Hepatocyte (in vitro differentiated cells): ENCODE results near the gene SNX4. TPM values are rescaled to one million over a fixed set of nuclear protein-coding genes. Genes with fewer than 3 reads are reported as not detected.
"Not testable (repeated sequence)": the region's sequence is repeated elsewhere in the genome, so short reads cannot be mapped to it uniquely, and the experiment has no call there.

ENCODE experiments used
- DNase-seq: peaks from one replicate; pipeline ENCODE4 v3.0.0-alpha.2; 2016; ENCODE audit warnings: low spot score
- H2AFZ ChIP-seq: fragments of 200-600 bp; sonication (generic); 2 replicates; pipeline ENCODE4 v1.6.0; 2016; ENCODE audit warnings: antibody characterized with exemption, mild to moderate bottlenecking
- H3K27ac ChIP-seq: fragments of 200-600 bp; sonication (generic); 2 replicates; pipeline ENCODE4 v1.5.1; 2016; ENCODE audit warnings: mild to moderate bottlenecking
- H3K27me3 ChIP-seq: fragments of 200-600 bp; sonication (generic); 2 replicates; pipeline ENCODE4 v1.6.1; 2016
- H3K36me3 ChIP-seq: fragments of 200-600 bp; sonication (generic); replicated peaks from 2 replicates; pipeline ENCODE4 v1.5.1; 2016; ENCODE audit warnings: low read depth; ENCODE audit not compliant: insufficient read depth
- H3K4me1 ChIP-seq: fragments of 200-600 bp; sonication (generic); 2 replicates; pipeline ENCODE4 v1.5.1; 2016; ENCODE audit warnings: mild to moderate bottlenecking, moderate library complexity; ENCODE audit not compliant: insufficient read depth
- H3K4me2 ChIP-seq: fragments of 200-600 bp; sonication (generic); 2 replicates; pipeline ENCODE4 v1.6.0; 2016
- H3K4me3 ChIP-seq: fragments of 200-600 bp; sonication (generic); 2 replicates; pipeline ENCODE4 v1.5.1; 2016; ENCODE audit warnings: mild to moderate bottlenecking
- H3K79me2 ChIP-seq: fragments of 200-600 bp; sonication (generic); 2 replicates; pipeline ENCODE4 v1.6.0; 2017; ENCODE audit warnings: mild to moderate bottlenecking
- H3K9me2 ChIP-seq: fragments of 200-600 bp; sonication (generic); replicated peaks from 2 replicates; pipeline ENCODE4 v1.6.0; 2017; ENCODE audit warnings: mild to moderate bottlenecking; ENCODE audit not compliant: insufficient read depth
- H3K9me3 ChIP-seq: fragments of 200-600 bp; sonication (generic); 2 replicates; pipeline ENCODE4 v1.5.1; 2016; ENCODE audit warnings: low read depth, mild to moderate bottlenecking
- H4K20me1 ChIP-seq: fragments of 200-600 bp; sonication (generic); 2 replicates; pipeline ENCODE4 v1.6.0; 2016; ENCODE audit warnings: mild to moderate bottlenecking; ENCODE audit not compliant: insufficient read depth, poor library complexity, severe bottlenecking
- CTCF ChIP-seq: fragments of 200-600 bp; sonication (generic); IDR thresholded peaks from 2 replicates; pipeline ENCODE4 v1.5.1; 2016; ENCODE audit warnings: antibody characterized with exemption, mild to moderate bottlenecking; ENCODE audit not compliant: poor library complexity
- EZH2 ChIP-seq: fragments of 200-600 bp; sonication (generic); IDR thresholded peaks from 2 replicates; pipeline ENCODE4 v1.6.1; 2016; ENCODE audit warnings: antibody characterized with exemption, mild to moderate bottlenecking, borderline replicate concordance
- EZH2phosphoT487 ChIP-seq: fragments of 200-600 bp; sonication (generic); IDR thresholded peaks from one replicate; pipeline ENCODE4 v1.6.1; 2018; ENCODE audit warnings: antibody characterized with exemption, mild to moderate bottlenecking, low read depth, moderate library complexity; ENCODE audit not compliant: unreplicated experiment, severe bottlenecking
- WGBS: methylation state at CpG from one replicate; pipeline ENCODE4 v1.1.6; 2016; ENCODE audit warnings: low lambda C conversion rate; ENCODE audit errors: missing lambda C conversion rate; 5-methylcytosine and 5-hydroxymethylcytosine counted together
- polyA plus RNA-seq: library from polyadenylated mRNA; unstranded; fragments of >200 nt; fragmentation: Nextera tagmentation; extraction: Ambion mirVana; gene quantifications from 2 replicates; pipeline ENCODE4 v1.2.1, GENCODE V29; 2016
- total RNA-seq: library from RNA; depleted of rRNA; stranded (reverse); fragments of >200 nt; gene quantifications from 2 replicates; pipeline ENCODE4 v1.2.3, GENCODE V29; 2014

SNX4 gene
- total and polyA plus RNA-seq, 2 experiments from 2014 or later: 42.7 to 69.6 TPM

GRCh38 chr3:125406070-125406469 lies 113.9 kb downstream of the SNX4 start:
- Histone ChIP-seq H4K20me1 (no peaks in the 10 kb centered on the region), H3K4me2 (no peak overlapping the region), H3K9me2 (no peaks in the 10 kb centered on the region), H3K9me3 (no peaks in the 10 kb centered on the region), H3K4me1 (no peaks in the 10 kb centered on the region), H3K27me3 (no peaks in the 10 kb centered on the region), H2AFZ (no peak overlapping the region), H3K4me3 (no peak overlapping the region), H3K27ac (no peak overlapping the region), H3K79me2 (no peaks in the 10 kb centered on the region), H3K36me3 (no peaks in the 10 kb centered on the region)
- TF ChIP-seq EZH2 (no peak), CTCF (no peak), EZH2phosphoT487 (no peak)
- 88% methylated on average over 2 of the region's 2 CpGs for WGBS
- no peak for DNase-seq

GRCh38 chr3:125405515-125405914 lies 114.5 kb downstream of the SNX4 start:
- H3K36me3 ChIP-seq, H3K27ac ChIP-seq, H3K79me2 ChIP-seq, H3K4me3 ChIP-seq, DNase-seq, H2AFZ ChIP-seq, H3K4me1 ChIP-seq, H3K9me3 ChIP-seq, H3K27me3 ChIP-seq, H3K4me2 ChIP-seq, H3K9me2 ChIP-seq, H4K20me1 ChIP-seq: not testable (repeated sequence)
- WGBS: 89% methylated on average over 4 of the region's 4 CpGs

- Histone ChIP-seq H3K9me2 (no peaks in the 10 kb centered on the region), H3K79me2 (no peaks in the 10 kb centered on the region), H4K20me1 (no peaks in the 10 kb centered on the region), H3K27me3 (no peaks in the 10 kb centered on the region), H3K36me3 (no peaks in the 10 kb centered on the region), H3K4me3 (no peak overlapping the region), H3K4me1 (no peaks in the 10 kb centered on the region), H3K9me3 (no peaks in the 10 kb centered on the region), H3K4me2 (no peak overlapping the region), H3K27ac (no peak overlapping the region), H2AFZ (no peak overlapping the region)
- 81% methylated on average over 2 of the region's 2 CpGs for WGBS
- no peak for DNase-seq
- TF ChIP-seq EZH2: no peak
- no peak for TF ChIP-seq EZH2phosphoT487
- TF ChIP-seq CTCF: no peak
These were observed 116.2 kb downstream of the SNX4 start for GRCh38 chr3:125403789-125404188.

- Histone ChIP-seq H3K4me1 (no peaks in the 10 kb centered on the region), H3K4me2 (no peak overlapping the region), H3K79me2 (no peaks in the 10 kb centered on the region), H3K4me3 (no peak overlapping the region), H2AFZ (no peak overlapping the region), H4K20me1 (no peaks in the 10 kb centered on the region), H3K36me3 (no peaks in the 10 kb centered on the region), H3K9me3 (no peaks in the 10 kb centered on the region), H3K27me3 (no peaks in the 10 kb centered on the region), H3K27ac (no peak overlapping the region), H3K9me2 (no peaks in the 10 kb centered on the region)
- 80% methylated on average over 2 of the region's 2 CpGs for WGBS
- no peak for DNase-seq
- TF ChIP-seq EZH2: no peak
- no peak for TF ChIP-seq CTCF
- TF ChIP-seq EZH2phosphoT487: no peak
These were observed 117.4 kb downstream of the SNX4 start for GRCh38 chr3:125402639-125403038.
